ENCODE data around the gene CNPY4.

The CNPY4 gene

GRCh38 chr7:100119072-100119969 is at the start of gene CNPY4, which contains the start of gene TAF6:
TSS of gene CNPY4 (plus strand) at chr7:100119634. CDS start at chr7:100119745, 111 bp downstream.
TSS of gene TAF6 (minus strand) at chr7:100119358. CDS start at chr7:100114209, 5,149 bp downstream.
- peak; percentile 78 to 80 for ATAC-seq

GRCh38 chr7:100069991-100070390 is 49.4 kb upstream of the CNPY4 start:
- ATAC-seq, result no peak

- no peak for ATAC-seq
These were observed 48.3 kb upstream of the CNPY4 start for GRCh38 chr7:100071018-100071723.

GRCh38 chr7:100072462-100072861 is 47.0 kb upstream of the CNPY4 start:
- no peak for ATAC-seq

GRCh38 chr7:100074841-100075240 is 44.6 kb upstream of the CNPY4 start:
- no peak for ATAC-seq

- no peak for ATAC-seq
These were observed 44.0 kb upstream of the CNPY4 start for GRCh38 chr7:100075418-100075817.

GRCh38 chr7:100077205-100077604 is 42.2 kb upstream of the CNPY4 start:
- ATAC-seq, result no peak

GRCh38 chr7:100079024-100079560 is 40.3 kb upstream of the CNPY4 start:
- ATAC-seq, result no peak

GRCh38 chr7:100080907-100081534 is 38.4 kb upstream of the CNPY4 start:
- no peak for ATAC-seq

- peak; percentile 88 to 91 for ATAC-seq
These were observed 37.8 kb upstream of the CNPY4 start, which contains the start of gene ZNF3 for GRCh38 chr7:100081535-100082102. TSS of gene ZNF3 (minus strand) at chr7:100081723. CDS start at chr7:100077357, 4,366 bp downstream.

GRCh38 chr7:100082978-100083377 is 36.5 kb upstream of the CNPY4 start:
- ATAC-seq, result no peak

- ATAC-seq, result no peak
These were observed 33.9 kb upstream of the CNPY4 start for GRCh38 chr7:100085515-100085914.

- no peak for ATAC-seq
These were observed 32.2 kb upstream of the CNPY4 start for GRCh38 chr7:100087055-100087750.

- no peak for ATAC-seq
These were observed 31.3 kb upstream of the CNPY4 start for GRCh38 chr7:100088095-100088620.

- peak; percentile 65 to 71 for ATAC-seq
These were observed 30.6 kb upstream of the CNPY4 start, which contains the start of gene COPS6 for GRCh38 chr7:100088621-100089457. TSS of gene COPS6 (plus strand) at chr7:100088969. CDS start at chr7:100088991, 22 bp downstream.

- ATAC-seq, result no peak
These were observed 29.8 kb upstream of the CNPY4 start for GRCh38 chr7:100089458-100090196.

- ATAC-seq, result peak in 1 of 2 donors; percentile 15
These were observed 28.7 kb upstream of the CNPY4 start for GRCh38 chr7:100090527-100091410.

GRCh38 chr7:100091411-100092181 is 27.8 kb upstream of the CNPY4 start:
- ATAC-seq, result no peak

Measured in activated CD4-positive, CD25-positive, alpha-beta regulatory T cell treated with anti-CD3 and anti-CD28 coated beads, Interleukin-2, amount 50 U/mL, for 24 hours (primary cell).